GM19240 (cell line): ENCODE results near the gene MYO3A.

Source experiments
- DNase-seq: peaks from one replicate; pipeline ENCODE4 v3.0.0; 2011; ENCODE audit warnings: low spot score; ENCODE audit not compliant: insufficient read length

Gene MYO3A

GRCh38 chr10:26214004-26214403 lies 280.0 kb downstream of the MYO3A start:
- DNase-seq: no peak

GRCh38 chr10:26214551-26215395 lies 280.7 kb downstream of the MYO3A start:
- DNase-seq: no peak

- no peak for DNase-seq
These were observed 281.4 kb downstream of the MYO3A start for GRCh38 chr10:26215396-26215934.

GRCh38 chr10:26215935-26216584 lies 282.0 kb downstream of the MYO3A start:
- no peak for DNase-seq

GRCh38 chr10:26216585-26217395 lies 282.8 kb downstream of the MYO3A start, which contains the start of gene GAD2:
Gene GAD2, plus strand, starts transcription at chr10:26216774. Its CDS starts 36 bp downstream, at chr10:26216810.
- no peak for DNase-seq

- DNase-seq: no peak
These were observed 283.5 kb downstream of the MYO3A start for GRCh38 chr10:26217396-26218086.

GRCh38 chr10:26219676-26220075 lies 285.6 kb downstream of the MYO3A start:
- no peak for DNase-seq

GRCh38 chr10:26220901-26221300 lies 286.9 kb downstream of the MYO3A start:
- DNase-seq: no peak

- DNase-seq: no peak
These were observed 287.5 kb downstream of the MYO3A start for GRCh38 chr10:26221541-26221940.

GRCh38 chr10:26222563-26222962 lies 288.5 kb downstream of the MYO3A start:
- no peak for DNase-seq

GRCh38 chr10:26225322-26225721 lies 291.3 kb downstream of the MYO3A start:
- no peak for DNase-seq

GRCh38 chr10:26227786-26228185 lies 293.8 kb downstream of the MYO3A start:
- DNase-seq: no peak

GRCh38 chr10:26232174-26232573 lies 298.1 kb downstream of the MYO3A start:
- no peak for DNase-seq

GRCh38 chr10:26235761-26236160 lies 301.7 kb downstream of the MYO3A start:
- no peak for DNase-seq

GRCh38 chr10:26238378-26238777 lies 304.3 kb downstream of the MYO3A start:
- no peak for DNase-seq

GRCh38 chr10:26242706-26243350 lies 308.8 kb downstream of the MYO3A start:
- no peak for DNase-seq

- no peak for DNase-seq
These were observed 309.3 kb downstream of the MYO3A start for GRCh38 chr10:26243351-26243720.

- DNase-seq: no peak
These were observed 315.7 kb downstream of the MYO3A start for GRCh38 chr10:26249681-26250080.

- no peak for DNase-seq
These were observed 317.9 kb downstream of the MYO3A start for GRCh38 chr10:26251925-26252324.

- DNase-seq: no peak
These were observed 320.6 kb downstream of the MYO3A start for GRCh38 chr10:26254616-26255015.

- DNase-seq: no peak
These were observed 325.3 kb downstream of the MYO3A start for GRCh38 chr10:26259341-26259740.
